Measurements from ENCODE around the gene ARHGAP10.

ARHGAP10 gene

GRCh38 chr4:147760695-147761094, 28.8 kb downstream of the ARHGAP10 start:
- TF ChIP-seq, protein P1, sequence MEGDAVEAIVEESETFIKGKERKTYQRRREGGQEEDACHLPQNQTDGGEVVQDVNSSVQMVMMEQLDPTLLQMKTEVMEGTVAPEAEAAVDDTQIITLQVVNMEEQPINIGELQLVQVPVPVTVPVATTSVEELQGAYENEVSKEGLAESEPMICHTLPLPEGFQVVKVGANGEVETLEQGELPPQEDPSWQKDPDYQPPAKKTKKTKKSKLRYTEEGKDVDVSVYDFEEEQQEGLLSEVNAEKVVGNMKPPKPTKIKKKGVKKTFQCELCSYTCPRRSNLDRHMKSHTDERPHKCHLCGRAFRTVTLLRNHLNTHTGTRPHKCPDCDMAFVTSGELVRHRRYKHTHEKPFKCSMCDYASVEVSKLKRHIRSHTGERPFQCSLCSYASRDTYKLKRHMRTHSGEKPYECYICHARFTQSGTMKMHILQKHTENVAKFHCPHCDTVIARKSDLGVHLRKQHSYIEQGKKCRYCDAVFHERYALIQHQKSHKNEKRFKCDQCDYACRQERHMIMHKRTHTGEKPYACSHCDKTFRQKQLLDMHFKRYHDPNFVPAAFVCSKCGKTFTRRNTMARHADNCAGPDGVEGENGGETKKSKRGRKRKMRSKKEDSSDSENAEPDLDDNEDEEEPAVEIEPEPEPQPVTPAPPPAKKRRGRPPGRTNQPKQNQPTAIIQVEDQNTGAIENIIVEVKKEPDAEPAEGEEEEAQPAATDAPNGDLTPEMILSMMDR (IDR thresholded peaks at IDR 0.05; ENCODE audit: extremely low read depth, missing control alignments), result no peak
- no peak for DNase-seq (ENCODE audit: low spot score)

DNA sequence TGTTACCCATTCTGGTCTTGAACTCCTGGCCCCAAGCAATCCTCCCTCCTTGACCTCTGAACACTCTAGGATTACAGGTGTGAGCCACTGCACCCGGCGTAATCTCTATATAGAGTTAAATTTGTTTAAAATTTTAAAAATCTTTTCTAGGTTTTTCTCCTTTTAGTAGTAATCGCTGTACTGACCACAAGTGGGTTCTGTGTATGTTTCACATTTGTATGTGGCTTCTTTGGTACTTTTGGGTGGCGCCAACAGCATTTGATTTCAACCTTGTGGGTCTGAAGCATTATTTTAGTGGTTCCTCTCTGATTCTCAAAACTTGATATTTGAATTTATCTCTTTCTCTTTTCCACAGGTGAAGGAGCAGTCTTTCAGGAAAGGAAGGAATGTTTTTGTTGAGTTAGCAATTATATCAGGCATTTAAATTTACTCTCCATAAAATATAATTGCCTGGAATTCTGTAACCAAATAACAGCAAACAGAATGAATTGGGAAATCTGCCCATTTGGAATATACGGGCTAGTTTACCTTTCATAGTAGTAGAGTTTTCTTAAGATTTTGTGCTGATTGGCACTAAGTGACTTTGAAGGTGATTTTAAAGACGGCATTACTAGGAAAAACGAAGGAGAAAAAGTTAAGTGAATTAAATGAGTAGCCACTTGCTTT, 29.5 kb downstream of the ARHGAP10 start:
- TF ChIP-seq, protein P1 (IDR thresholded peaks at IDR 0.05; ENCODE audit: extremely low read depth, missing control alignments), result no peak
- no peak for DNase-seq (ENCODE audit: low spot score)

GRCh38 chr4:147764337-147764736, 32.4 kb downstream of the ARHGAP10 start:
- DNase-seq (ENCODE audit: low spot score), result no peak
- TF ChIP-seq, protein P1 (IDR thresholded peaks at IDR 0.05; ENCODE audit: extremely low read depth, missing control alignments), result no peak

DNA sequence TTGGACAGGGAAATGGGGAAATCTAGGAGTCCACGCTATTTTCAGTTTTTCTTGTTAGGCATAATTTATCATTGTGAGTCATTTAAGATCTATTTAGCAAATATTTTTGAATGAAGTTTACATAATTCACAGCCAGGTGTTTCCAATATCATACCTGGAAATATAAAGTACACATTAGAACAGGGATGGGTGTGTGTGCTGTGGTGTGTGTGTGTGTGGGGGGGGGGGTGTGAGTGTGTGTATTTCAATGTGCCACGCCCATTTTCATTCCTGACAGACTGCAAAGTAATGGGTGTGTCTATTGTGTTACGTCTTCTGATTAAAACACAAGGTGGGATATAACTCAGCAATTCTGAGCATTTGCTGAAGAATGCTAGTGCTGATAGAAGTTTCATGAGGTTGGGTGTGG, 33.2 kb downstream of the ARHGAP10 start:
- DNase-seq (ENCODE audit: low spot score), result no peak
- TF ChIP-seq, protein P1 (IDR thresholded peaks at IDR 0.05; ENCODE audit: extremely low read depth, missing control alignments), result no peak

- TF ChIP-seq, protein P1 (IDR thresholded peaks at IDR 0.05; ENCODE audit: extremely low read depth, missing control alignments), result no peak
- DNase-seq (ENCODE audit: low spot score), result no peak
Observed at GRCh38 chr4:147768113-147768512, 36.2 kb downstream of the ARHGAP10 start.

DNA sequence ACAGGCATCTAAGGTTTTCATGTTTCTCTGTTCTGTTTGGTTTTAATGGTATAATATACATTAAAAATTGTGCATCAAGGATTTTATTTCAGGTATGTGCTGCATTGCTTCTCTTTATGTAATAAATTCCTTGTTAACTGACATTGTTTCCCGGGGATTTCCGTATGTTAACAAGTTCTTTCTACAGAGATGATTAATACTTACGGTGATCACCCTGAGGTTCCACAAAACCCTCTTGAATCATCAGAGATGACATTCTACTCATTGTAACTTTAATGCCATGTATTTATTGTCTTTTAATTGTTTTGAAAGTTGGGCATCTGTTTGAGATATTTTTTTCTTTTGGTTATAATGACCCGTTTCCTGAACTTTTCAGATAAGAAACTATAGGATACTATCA, 37.5 kb downstream of the ARHGAP10 start:
- TF ChIP-seq, protein P1 (IDR thresholded peaks at IDR 0.05; ENCODE audit: extremely low read depth, missing control alignments), result no peak
- no peak for DNase-seq (ENCODE audit: low spot score)

DNA sequence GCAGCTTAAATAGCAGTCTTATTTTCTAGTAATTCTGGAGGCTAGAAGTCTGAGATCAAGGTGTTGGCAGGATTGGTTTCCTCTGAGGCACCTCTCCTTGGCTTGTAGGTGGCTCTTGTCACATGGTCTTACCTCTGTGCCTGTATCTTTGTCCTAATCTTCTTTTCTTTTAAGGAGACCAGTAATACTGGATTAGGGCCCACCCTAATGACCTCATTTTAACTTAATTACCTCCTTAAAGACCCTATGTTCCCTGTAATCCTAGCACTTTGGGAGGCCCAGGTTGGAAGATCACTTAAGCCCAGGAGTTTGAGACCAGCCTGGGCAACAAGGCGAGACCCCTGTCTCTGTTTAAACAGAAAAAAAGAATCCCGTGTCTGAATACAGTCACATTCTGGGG, 38.9 kb downstream of the ARHGAP10 start:
- TF ChIP-seq, protein P1 (IDR thresholded peaks at IDR 0.05; ENCODE audit: extremely low read depth, missing control alignments), result no peak
- no peak for DNase-seq (ENCODE audit: low spot score)
